Fibroblast of lung (primary cell): Measurements from ENCODE around the gene ZNF579. TPM values are rescaled to one million over a fixed set of nuclear protein-coding genes. Genes with fewer than 3 reads are reported as not detected.

ENCODE experiments used
- DNase-seq, 2 donors: peaks; one replicate each; pipeline versions ENCODE4 v3.0.0 to v3.0.0-alpha.2; 2010; ENCODE audit warnings: low read depth in 2 of 2
- H2AFZ ChIP-seq: 2 replicates; pipeline ENCODE4 v1.5.1; 2012; ENCODE audit warnings: low read length, control low read depth, inconsistent platforms
- H3K27ac ChIP-seq: 2 replicates; pipeline ENCODE4 v1.5.1; 2011; ENCODE audit warnings: low read length, control low read depth; ENCODE audit not compliant: insufficient read depth
- H3K27me3 ChIP-seq: 2 replicates; pipeline ENCODE4 v1.5.1; 2011; ENCODE audit warnings: mild to moderate bottlenecking, low read length; ENCODE audit not compliant: control insufficient read depth, insufficient read depth
- H3K36me3 ChIP-seq: 2 replicates; pipeline ENCODE4 v1.5.1; 2011; ENCODE audit warnings: low read length; ENCODE audit not compliant: control insufficient read depth, insufficient read depth
- H3K4me1 ChIP-seq: 2 replicates; pipeline ENCODE4 v1.5.1; 2011; ENCODE audit warnings: low read length; ENCODE audit not compliant: control insufficient read depth, insufficient read depth; ENCODE audit errors: extremely low read depth
- H3K4me2 ChIP-seq: 2 replicates; pipeline ENCODE4 v1.5.1; 2011; ENCODE audit warnings: low read length, control low read depth; ENCODE audit not compliant: insufficient read depth; ENCODE audit errors: extremely low read depth
- H3K4me3 ChIP-seq, 4 experiments: fragments of 200-600 bp in 1 of 4; sonication (generic) in 1 of 4; replicated peaks in 1 of 4; 2 replicates each; pipeline ENCODE4 v1.5.1; 2011 to 2016; ENCODE audit warnings: low read length in 4 of 4, low read depth in 3 of 4, mild to moderate bottlenecking in 3 of 4, control low read depth in 2 of 4, inconsistent platforms in 1 of 4, mixed read lengths in 1 of 4; ENCODE audit not compliant: insufficient read depth in 1 of 4; ENCODE audit errors: control extremely low read depth in 1 of 4
- H3K79me2 ChIP-seq: 2 replicates; pipeline ENCODE4 v1.5.1; 2012; ENCODE audit warnings: mild to moderate bottlenecking, low read length, inconsistent platforms; ENCODE audit not compliant: control insufficient read depth, insufficient read depth
- H3K9ac ChIP-seq: 2 replicates; pipeline ENCODE4 v1.5.1; 2011; ENCODE audit warnings: mild to moderate bottlenecking, low read length, control low read depth; ENCODE audit not compliant: insufficient read depth
- H3K9me3 ChIP-seq: 2 replicates; pipeline ENCODE4 v1.5.1; 2012; ENCODE audit warnings: low read depth, low read length; ENCODE audit not compliant: control insufficient read depth, insufficient read depth
- H4K20me1 ChIP-seq: 2 replicates; pipeline ENCODE4 v1.5.1; 2011; ENCODE audit warnings: low read length; ENCODE audit not compliant: control insufficient read depth, insufficient read depth; ENCODE audit errors: extremely low read depth
- CTCF ChIP-seq, 2 donors: IDR thresholded peaks in 1 of 2; conservative IDR thresholded peaks in 1 of 2; 1 replicate in 1 of 2; 2 replicates in 1 of 2; pipeline ENCODE4 v1.5.1; 2011 to 2012; ENCODE audit warnings: low read length in 2 of 2, control low read depth in 1 of 2, inconsistent platforms in 1 of 2, low read depth in 1 of 2, mild to moderate bottlenecking in 1 of 2
- EZH2 ChIP-seq: IDR thresholded peaks from 2 replicates; pipeline ENCODE4 v1.5.1; 2012; ENCODE audit warnings: low read length, control low read depth, mild to moderate bottlenecking; ENCODE audit errors: missing control alignments
- polyA plus RNA-seq, 2 donors: library from polyadenylated mRNA; depleted of rRNA in 1 of 2; stranded (reverse) in 1 of 2; unstranded in 1 of 2; fragments of >200 nt; gene quantifications; 2 replicates each; pipeline ENCODE4 v1.2.1, GENCODE V29; 2011 to 2012; ENCODE audit warnings: missing spikeins in 1 of 2
- total RNA-seq: library from RNA; depleted of rRNA; stranded (reverse); fragments of >200 nt; gene quantifications from 2 replicates; pipeline ENCODE4 v1.2.1, GENCODE V29; 2014

The ZNF579 gene
- total and polyA plus RNA-seq, 2 donors (not counting 1 experiment from before 2014, with no cell fraction given) = 4.2 to 5.4 TPM

- no peak for DNase-seq
These were observed 10.9 kb upstream of the ZNF579 start for GRCh38 chr19:55591555-55591954.

GRCh38 chr19:55590617-55591016 lies 10.0 kb upstream of the ZNF579 start:
- Histone ChIP-seq H3K79me2 (no peaks in the 10 kb centered on the region), H3K27ac (no peak overlapping the region), H4K20me1 (no peaks in the 10 kb centered on the region), H3K4me2 (no peak overlapping the region), H3K36me3 (peaks cover 10% of the 10 kb centered on the region), H3K9me3 (no peaks in the 10 kb centered on the region), H3K4me1 (peaks cover 9% of the 10 kb centered on the region), H3K27me3 (no peaks in the 10 kb centered on the region), H2AFZ (no peak overlapping the region), H3K9ac (no peak overlapping the region), H3K4me3 (no peak overlapping the region)
- DNase-seq = no peak
- TF ChIP-seq CTCF (conservative IDR thresholded peaks at IDR 0.05 in 1 of 2, IDR thresholded peaks at IDR 0.05 in 1 of 2; ENCODE audit: low read depth in 1 of 2, low read length in 2 of 2) (no peak), EZH2 (no peak)

More at GRCh38 chr19:55591555-55591954, 10.9 kb upstream of the ZNF579 start:
- no peaks in the 10 kb centered on the region for H3K9me3 ChIP-seq
- H3K9ac ChIP-seq = no peak overlapping the region
- H3K4me3 ChIP-seq = no peak overlapping the region
- H3K27me3 ChIP-seq = no peaks in the 10 kb centered on the region
- no peak for TF ChIP-seq EZH2
- H3K4me1 ChIP-seq = peaks cover 5% of the 10 kb centered on the region
- no peaks in the 10 kb centered on the region for H3K79me2 ChIP-seq
- H3K27ac ChIP-seq = no peak overlapping the region
- peaks cover 14% of the 10 kb centered on the region for H3K36me3 ChIP-seq
- H2AFZ ChIP-seq = no peak overlapping the region
- H3K4me2 ChIP-seq = no peak overlapping the region
- H4K20me1 ChIP-seq = no peaks in the 10 kb centered on the region

- Histone ChIP-seq H3K9me3 (no peaks in the 10 kb centered on the region), H3K36me3 (peaks cover 10% of the 10 kb centered on the region), H4K20me1 (no peaks in the 10 kb centered on the region), H3K9ac (no peak overlapping the region), H3K4me1 (peaks cover 9% of the 10 kb centered on the region), H3K4me3 (no peak overlapping the region), H3K4me2 (no peak overlapping the region), H3K79me2 (no peaks in the 10 kb centered on the region), H2AFZ (no peak overlapping the region), H3K27ac (no peak overlapping the region), H3K27me3 (no peaks in the 10 kb centered on the region)
- no peak for TF ChIP-seq EZH2
- no peak for TF ChIP-seq CTCF (conservative IDR thresholded peaks at IDR 0.05 in 1 of 2, IDR thresholded peaks at IDR 0.05 in 1 of 2; ENCODE audit: low read depth in 1 of 2, low read length in 2 of 2)
- DNase-seq = no peak
These were observed 9.5 kb upstream of the ZNF579 start for GRCh38 chr19:55590109-55590508.
